PC-3 (cell line): ENCODE measurements around the gene ADAT2.

Source experiments
- EZH2 ChIP-seq: fragments of 300-600 bp; sonication (generic); IDR thresholded peaks from one replicate; pipeline ENCODE4 v1.6.1; 2017; ENCODE audit warnings: antibody characterized with exemption, mild to moderate bottlenecking, low read length; ENCODE audit not compliant: unreplicated experiment
- EZH2phosphoT487 ChIP-seq: fragments of 300-600 bp; sonication (generic); IDR thresholded peaks from 2 replicates; pipeline ENCODE4 v1.6.1; 2018; ENCODE audit warnings: mild to moderate bottlenecking, antibody characterized with exemption, low read length, borderline replicate concordance
- TF ChIP-seq, protein P1 (sequence below): fragments of 300-600 bp; sonication (generic); conservative IDR thresholded peaks from 2 replicates; pipeline ENCODE4 v1.5.1; 2017; ENCODE audit warnings: antibody characterized with exemption, low read depth, mild to moderate bottlenecking, low read length

DNA sequence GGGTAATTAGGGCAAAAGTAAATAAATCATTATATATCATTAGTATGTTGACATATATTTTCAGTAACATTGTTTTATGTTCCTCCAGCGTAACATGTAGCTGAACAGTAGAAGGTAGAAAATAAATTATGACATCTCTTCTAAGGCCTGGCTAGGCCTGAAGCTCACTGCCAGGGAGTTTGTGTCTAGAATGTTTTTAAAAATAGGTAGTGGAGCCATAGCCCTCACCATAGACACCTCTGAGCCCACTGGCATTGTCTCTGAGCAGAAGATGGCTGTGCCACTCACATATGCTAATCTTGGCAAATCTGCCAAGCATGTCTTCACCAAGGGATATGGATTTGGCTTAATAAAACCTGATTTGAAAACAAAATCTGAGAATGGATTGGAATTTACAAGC lies 39.7 kb upstream of the ADAT2 start:
- TF ChIP-seq, protein P1, sequence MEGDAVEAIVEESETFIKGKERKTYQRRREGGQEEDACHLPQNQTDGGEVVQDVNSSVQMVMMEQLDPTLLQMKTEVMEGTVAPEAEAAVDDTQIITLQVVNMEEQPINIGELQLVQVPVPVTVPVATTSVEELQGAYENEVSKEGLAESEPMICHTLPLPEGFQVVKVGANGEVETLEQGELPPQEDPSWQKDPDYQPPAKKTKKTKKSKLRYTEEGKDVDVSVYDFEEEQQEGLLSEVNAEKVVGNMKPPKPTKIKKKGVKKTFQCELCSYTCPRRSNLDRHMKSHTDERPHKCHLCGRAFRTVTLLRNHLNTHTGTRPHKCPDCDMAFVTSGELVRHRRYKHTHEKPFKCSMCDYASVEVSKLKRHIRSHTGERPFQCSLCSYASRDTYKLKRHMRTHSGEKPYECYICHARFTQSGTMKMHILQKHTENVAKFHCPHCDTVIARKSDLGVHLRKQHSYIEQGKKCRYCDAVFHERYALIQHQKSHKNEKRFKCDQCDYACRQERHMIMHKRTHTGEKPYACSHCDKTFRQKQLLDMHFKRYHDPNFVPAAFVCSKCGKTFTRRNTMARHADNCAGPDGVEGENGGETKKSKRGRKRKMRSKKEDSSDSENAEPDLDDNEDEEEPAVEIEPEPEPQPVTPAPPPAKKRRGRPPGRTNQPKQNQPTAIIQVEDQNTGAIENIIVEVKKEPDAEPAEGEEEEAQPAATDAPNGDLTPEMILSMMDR, result no peak
- TF ChIP-seq EZH2phosphoT487, result no peak
- no peak for TF ChIP-seq EZH2
